ENCODE measurements around the gene TSPAN9. TPM values are rescaled to one million over a fixed set of nuclear protein-coding genes. Genes with fewer than 3 reads are reported as not detected.

TSPAN9 gene
- total and polyA plus RNA-seq, 9 donors: 24.9 to 72.3 (median 55.7) TPM

DNA sequence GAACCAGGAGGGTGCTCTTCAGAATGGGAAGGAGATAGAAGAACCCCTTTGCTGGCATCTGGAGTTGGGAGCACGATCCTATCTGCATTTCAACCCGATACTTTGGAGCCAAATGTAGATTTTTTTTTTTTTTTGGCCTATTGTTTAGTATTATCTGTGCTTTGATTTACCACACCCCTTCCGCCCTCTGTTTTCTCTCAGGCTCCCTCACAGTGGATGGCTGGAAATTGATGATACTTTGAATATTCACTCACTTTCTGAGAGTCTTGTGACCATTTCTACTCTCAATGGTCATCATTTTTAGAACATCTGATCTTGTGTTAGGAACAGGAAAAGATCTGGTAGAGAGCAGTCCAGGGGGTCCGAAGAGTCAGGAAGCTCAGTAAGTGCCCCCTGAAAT, 9.0 kb downstream of the TSPAN9 start:
- H3K36me3 ChIP-seq: no peaks in the 10 kb centered on the region
- 75 to 82% (median 78%) methylated on average over 4 of the region's 4 CpGs for WGBS, 3 donors
- peaks cover 2% of the 10 kb centered on the region for H3K4me1 ChIP-seq (ENCODE audit: insufficient read depth)
- intact Hi-C loops (cut with DNase I): no loop called here
- H3K27me3 ChIP-seq: no peaks in the 10 kb centered on the region
- DNase-seq: no peak
- no peak overlapping the region for H3K27ac ChIP-seq
- H3K4me3 ChIP-seq: no peak overlapping the region
- no peaks in the 10 kb centered on the region for H3K9me3 ChIP-seq
- TF ChIP-seq EP300 (IDR thresholded peaks at IDR 0.05) (no peak), POLR2A (IDR thresholded peaks at IDR 0.05) (no peak)
- TF ChIP-seq, protein P1, sequence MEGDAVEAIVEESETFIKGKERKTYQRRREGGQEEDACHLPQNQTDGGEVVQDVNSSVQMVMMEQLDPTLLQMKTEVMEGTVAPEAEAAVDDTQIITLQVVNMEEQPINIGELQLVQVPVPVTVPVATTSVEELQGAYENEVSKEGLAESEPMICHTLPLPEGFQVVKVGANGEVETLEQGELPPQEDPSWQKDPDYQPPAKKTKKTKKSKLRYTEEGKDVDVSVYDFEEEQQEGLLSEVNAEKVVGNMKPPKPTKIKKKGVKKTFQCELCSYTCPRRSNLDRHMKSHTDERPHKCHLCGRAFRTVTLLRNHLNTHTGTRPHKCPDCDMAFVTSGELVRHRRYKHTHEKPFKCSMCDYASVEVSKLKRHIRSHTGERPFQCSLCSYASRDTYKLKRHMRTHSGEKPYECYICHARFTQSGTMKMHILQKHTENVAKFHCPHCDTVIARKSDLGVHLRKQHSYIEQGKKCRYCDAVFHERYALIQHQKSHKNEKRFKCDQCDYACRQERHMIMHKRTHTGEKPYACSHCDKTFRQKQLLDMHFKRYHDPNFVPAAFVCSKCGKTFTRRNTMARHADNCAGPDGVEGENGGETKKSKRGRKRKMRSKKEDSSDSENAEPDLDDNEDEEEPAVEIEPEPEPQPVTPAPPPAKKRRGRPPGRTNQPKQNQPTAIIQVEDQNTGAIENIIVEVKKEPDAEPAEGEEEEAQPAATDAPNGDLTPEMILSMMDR (IDR thresholded peaks at IDR 0.05): no peak

DNA sequence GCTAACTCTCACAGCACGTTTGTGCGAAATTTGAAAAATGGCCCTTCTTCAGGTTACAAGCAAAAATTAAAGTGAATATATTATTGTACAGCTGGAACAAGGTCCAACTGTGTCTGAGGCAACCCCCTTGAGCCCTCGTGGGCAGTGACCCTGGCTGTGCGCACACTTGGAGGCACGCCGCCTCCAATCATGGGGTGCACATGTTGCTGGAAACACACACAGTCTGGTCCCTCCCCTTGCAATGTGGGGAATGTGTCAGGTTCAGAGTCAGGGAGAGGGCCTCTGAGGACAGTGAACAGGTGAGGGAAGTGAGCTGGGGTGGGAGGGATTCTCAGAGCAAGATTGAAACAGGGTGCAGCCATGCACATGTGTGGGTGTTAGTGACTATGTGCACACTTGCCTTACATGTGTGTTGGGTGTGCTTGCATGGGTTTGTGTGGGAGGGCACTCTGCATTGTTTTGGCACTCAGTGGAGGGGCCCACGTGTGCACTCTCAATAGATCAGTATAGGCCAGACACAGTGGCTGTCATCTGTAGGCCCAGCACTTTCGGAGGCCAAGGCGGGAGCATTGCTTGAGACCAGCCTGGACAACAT, 9.6 kb downstream of the TSPAN9 start:
- DNase-seq: no peak
- WGBS, 3 donors: 86 to 90% (median 87%) methylated on average over 9 of the region's 9 CpGs
- no peak overlapping the region for H3K27ac ChIP-seq

DNA sequence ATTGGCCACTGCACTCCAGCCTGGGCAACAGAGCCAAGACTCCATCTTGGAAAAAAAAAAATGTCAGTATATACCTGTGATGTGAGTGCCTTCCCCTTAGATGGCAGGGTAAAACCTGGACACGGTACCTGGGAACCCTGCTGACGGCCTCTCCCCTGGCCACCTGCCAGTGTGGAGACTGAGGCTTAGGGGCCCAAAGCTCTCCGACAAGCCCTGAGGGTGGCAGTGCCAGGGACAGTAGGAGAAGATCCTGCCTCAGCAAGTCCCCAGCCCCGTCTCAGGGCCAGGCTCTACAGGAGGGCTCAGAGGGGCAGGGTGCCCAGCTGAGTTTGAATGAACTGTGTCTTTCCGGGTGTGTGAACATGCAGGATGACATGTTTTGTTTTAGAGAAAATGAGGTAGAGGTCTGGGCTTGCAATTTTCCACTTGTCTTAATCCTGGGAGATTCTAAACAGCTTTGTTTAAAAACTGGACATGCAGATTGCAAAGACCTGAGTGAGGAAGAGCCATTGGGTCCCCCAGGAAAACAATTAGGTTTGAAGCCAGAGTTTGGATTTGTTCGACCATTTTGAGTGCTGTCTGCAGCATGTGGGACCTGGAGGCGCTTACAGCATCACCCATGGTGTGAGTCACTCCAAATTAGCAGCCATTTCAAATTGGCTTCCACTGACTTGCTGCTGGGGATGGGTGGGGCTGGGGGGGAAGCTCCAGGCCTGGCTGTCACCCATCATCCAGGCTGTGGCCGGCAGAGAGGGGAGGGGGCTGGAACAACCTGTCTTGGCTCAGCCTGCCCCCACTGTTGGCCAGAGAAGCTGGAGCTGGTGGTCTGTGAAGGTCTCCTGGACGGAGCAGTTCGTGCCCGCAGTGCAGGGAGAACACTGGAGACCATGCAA, 10.8 kb downstream of the TSPAN9 start:
- H3K36me3 ChIP-seq: no peaks in the 10 kb centered on the region
- WGBS, 3 donors: 83 to 85% (median 84%) methylated on average over 11 of the region's 11 CpGs
- peaks cover 12% of the 10 kb centered on the region for H3K4me1 ChIP-seq (ENCODE audit: insufficient read depth)
- no peaks in the 10 kb centered on the region for H3K9me3 ChIP-seq
- no peak for DNase-seq
- no peaks in the 10 kb centered on the region for H3K27me3 ChIP-seq
- no peak overlapping the region for H3K4me3 ChIP-seq
- intact Hi-C loops (cut with DNase I): no loop called here
- H3K27ac ChIP-seq: no peak overlapping the region
- TF ChIP-seq, protein P1 (IDR thresholded peaks at IDR 0.05): no peak
- TF ChIP-seq EP300 (IDR thresholded peaks at IDR 0.05) (no peak), POLR2A (IDR thresholded peaks at IDR 0.05) (no peak)

More for the DNA sequence above, 9.6 kb downstream of the TSPAN9 start:
- Histone ChIP-seq H3K4me1 (ENCODE audit: insufficient read depth) (peaks cover 8% of the 10 kb centered on the region), H3K4me3 (no peak overlapping the region), H3K36me3 (no peaks in the 10 kb centered on the region), H3K9me3 (no peaks in the 10 kb centered on the region), H3K27me3 (no peaks in the 10 kb centered on the region)
- intact Hi-C loops (cut with DNase I): no loop called here
- TF ChIP-seq EP300 (IDR thresholded peaks at IDR 0.05) (no peak), POLR2A (IDR thresholded peaks at IDR 0.05) (no peak)
- TF ChIP-seq, protein P1 (IDR thresholded peaks at IDR 0.05): no peak

DNA sequence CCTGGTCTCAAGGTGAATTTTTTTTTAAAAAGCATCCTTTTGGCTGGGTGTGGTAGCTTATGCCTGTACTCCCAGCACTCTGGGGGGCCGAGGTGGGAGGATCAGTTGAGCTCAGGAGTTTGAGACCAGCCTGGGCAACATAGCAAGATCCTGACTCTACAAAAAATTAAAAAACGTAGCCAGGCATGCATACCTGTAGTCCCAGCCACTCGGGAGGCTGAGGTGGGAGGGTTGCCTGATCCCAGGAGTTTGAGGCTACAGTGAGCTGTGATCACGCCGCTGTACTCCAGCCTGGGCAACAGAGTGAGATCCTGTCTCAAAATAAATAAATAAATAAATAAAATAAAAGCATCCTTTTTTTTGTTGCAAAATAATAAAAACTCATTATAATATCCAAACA, 12.4 kb downstream of the TSPAN9 start:
- Histone ChIP-seq H3K9me3 (no peaks in the 10 kb centered on the region), H3K4me1 (ENCODE audit: insufficient read depth) (peaks cover 10% of the 10 kb centered on the region), H3K4me3 (no peak overlapping the region), H3K36me3 (no peaks in the 10 kb centered on the region), H3K27me3 (no peaks in the 10 kb centered on the region), H3K27ac (no peak overlapping the region)
- intact Hi-C loops (cut with DNase I): no loop called here
- DNase-seq: no peak
- TF ChIP-seq, protein P1 (IDR thresholded peaks at IDR 0.05): no peak
- TF ChIP-seq POLR2A (IDR thresholded peaks at IDR 0.05): no peak
- no peak for TF ChIP-seq EP300 (IDR thresholded peaks at IDR 0.05)
- 95 to 97% (median 95%) methylated on average over 5 of the region's 5 CpGs for WGBS, 3 donors
